HG02763 (cell line): ENCODE data around the gene SH2D2A.

Experiments used
- ATAC-seq: cut with Tn5 transposase; IDR thresholded peaks from one replicate; pipeline ENCODE4 v1.9.1; 2021; ENCODE audit warnings: mild to moderate bottlenecking, moderate library complexity; ENCODE audit not compliant: unreplicated experiment

The SH2D2A gene

DNA sequence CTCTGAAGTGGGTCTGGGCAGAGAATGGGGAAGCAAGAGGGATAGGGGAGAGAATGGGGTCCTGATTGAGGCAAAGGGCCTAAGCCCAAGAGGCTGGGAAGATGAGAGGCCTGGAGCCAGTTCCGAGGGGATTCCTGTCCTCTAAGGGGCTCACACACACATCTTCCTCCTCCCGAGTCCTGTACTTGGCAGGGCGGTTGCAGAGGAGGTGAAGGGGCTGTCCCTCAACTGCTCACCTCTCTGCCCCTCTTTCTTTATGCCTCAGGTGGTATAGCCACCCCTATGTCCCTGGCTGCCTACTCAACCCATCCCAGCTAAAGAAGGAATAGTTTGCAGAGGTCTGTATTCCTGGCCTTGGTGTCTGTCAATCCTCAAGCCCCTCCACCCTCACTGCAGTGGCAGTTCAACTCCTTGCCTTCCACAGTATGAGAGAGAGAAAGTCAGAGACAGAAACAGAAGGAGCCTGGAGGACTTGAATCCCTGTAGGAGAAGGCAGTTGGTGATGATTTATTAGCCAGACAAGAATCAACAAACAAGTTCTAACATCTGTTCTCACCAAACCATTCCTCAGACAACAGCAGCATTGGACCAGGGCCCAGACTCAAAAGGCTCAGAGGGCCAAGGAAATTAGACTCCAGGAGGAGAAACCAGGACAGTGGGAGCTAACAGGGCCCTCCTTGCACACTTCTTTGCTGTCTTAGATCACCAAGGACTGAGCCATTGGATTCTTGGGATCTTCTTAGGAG is 10.7 kb downstream of the SH2D2A start:
- no peak for ATAC-seq

- no peak for ATAC-seq
These were observed 11.9 kb downstream of the SH2D2A start for GRCh38 chr1:156804572-156805243.

DNA sequence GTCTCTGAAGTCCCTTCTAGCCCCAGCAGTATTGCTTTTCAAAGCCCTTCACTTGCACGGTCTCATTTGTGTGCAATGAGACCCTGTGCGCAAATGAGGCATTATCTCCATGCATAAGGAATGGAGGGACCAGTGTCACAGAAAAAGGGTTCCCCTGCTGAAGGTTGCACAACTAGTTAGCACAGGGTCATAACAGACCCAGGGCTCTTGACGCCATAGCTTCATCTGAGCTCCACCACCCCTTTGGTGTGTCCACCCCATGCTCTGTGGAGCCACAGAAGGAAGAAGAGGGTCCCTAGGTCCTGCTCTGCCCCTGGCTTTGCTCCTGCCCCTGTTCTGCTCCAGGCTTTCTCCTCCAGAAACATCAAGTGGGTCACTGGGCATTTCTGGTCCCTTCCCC is 12.6 kb downstream of the SH2D2A start:
- ATAC-seq, result no peak

GRCh38 chr1:156803086-156803851 is 13.4 kb downstream of the SH2D2A start:
- ATAC-seq, result no peak

DNA sequence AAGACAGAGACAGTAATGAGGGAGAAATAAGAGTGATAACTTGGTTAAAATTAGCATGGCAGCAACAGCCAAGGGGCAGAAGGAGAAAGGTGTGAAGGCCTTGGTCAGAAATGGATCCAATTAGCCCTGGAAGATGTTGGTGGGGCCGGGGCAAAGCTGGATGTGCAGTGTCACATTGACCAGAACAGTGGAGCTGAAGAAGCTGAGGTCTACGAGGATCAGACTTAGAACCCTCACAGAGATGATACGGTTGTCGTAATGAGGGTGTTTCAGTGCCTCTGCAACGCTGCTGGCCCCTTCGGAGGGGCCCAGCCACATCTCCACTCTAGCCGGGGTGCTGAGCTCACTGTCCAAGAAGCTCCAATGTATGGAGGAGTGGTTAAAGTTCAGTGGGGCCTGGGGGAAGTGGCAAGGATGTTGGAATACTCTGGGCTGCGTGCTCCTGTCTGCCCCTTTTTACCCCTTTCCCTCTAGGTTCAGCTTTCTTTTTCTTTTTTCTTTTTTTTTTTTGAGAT is 14.2 kb downstream of the SH2D2A start:
- no peak for ATAC-seq

DNA sequence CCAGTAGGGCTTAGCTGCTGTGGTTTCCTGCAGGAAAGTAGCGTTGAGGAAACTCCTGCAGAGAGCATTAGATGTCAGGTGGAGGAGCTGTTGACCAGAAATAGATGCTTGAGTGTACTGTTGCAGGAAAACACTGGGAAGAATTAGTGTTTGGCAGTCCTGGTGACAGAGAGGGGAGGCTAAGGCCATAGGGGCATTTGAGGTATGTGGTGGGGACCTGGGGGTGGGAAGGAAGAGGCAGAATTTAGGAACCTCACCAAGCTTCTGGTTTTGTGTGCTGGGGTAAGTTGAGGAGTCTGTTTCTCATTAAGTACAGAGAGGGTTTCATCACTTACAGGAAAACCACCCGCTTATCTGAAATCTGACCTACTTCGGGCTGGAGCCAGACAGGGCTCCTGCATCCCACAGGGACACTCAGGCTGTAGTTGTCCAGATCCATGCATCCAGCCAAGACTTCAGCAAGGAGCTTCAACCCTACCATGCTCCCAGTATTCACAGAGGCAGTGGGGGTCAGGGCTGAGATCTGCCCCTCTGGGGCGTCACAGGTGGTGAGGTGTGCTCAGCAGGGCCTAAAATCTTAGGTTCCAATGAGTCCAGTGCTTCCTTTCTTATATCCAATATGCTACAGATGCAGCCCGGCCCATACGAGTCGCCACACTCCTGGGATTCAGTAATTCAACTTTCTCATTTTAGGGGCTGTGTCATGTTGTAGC is 15.1 kb downstream of the SH2D2A start:
- no peak for ATAC-seq

DNA sequence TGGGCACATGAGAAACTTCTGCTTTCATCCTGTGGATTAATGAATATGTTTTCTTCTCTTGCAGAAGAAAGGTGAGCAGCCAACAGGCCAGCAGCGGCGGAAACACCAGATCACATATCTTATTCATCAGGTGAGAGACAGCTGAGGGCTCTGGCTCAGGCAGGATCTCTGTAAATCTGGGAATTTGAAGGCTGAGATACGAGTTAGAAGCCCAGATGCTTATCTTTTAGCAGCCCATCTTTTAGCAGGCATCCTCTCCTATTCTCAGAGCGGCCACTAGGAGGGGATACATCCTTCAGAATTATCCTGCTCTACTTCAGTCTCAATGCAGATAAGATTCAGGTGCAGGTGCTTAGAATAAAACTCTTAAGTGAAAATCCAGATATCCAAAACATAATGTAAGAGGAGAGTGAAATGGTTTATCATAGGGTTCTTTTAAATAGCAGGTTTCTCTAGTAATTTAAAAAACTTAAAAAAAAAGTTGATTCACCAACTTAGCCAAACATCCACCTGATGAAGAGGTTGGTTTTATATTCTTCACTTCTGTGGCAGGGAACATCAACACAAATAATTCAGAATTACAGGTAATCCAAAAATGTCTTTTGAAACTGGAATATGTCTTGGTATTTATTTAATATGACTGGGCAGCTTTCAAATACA is 19.3 kb downstream of the SH2D2A start:
- ATAC-seq, result no peak

- peak; percentile 41 for ATAC-seq
These were observed 20.1 kb downstream of the SH2D2A start for GRCh38 chr1:156796340-156797097.

DNA sequence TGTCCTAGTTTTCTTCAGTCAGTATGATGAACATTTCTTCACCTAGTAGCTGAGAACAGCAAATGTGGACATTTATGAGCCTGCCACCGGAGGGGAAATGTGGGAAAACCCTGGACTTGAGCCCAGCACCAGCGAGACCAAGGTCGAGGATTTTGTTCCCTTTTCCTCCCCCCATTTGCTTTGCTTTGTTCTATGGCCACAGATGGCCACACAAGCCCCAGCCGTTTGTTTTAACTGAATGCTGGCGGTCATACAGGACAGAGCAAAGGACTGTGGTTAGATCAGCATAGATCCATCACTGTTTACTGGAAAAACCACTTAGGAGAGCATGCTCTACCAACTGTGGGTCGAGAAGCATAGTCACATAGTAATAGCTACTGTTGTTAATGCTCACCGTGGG is 20.9 kb downstream of the SH2D2A start:
- ATAC-seq, result no peak

GRCh38 chr1:156795374-156795733 is 21.3 kb downstream of the SH2D2A start:
- no peak for ATAC-seq

DNA sequence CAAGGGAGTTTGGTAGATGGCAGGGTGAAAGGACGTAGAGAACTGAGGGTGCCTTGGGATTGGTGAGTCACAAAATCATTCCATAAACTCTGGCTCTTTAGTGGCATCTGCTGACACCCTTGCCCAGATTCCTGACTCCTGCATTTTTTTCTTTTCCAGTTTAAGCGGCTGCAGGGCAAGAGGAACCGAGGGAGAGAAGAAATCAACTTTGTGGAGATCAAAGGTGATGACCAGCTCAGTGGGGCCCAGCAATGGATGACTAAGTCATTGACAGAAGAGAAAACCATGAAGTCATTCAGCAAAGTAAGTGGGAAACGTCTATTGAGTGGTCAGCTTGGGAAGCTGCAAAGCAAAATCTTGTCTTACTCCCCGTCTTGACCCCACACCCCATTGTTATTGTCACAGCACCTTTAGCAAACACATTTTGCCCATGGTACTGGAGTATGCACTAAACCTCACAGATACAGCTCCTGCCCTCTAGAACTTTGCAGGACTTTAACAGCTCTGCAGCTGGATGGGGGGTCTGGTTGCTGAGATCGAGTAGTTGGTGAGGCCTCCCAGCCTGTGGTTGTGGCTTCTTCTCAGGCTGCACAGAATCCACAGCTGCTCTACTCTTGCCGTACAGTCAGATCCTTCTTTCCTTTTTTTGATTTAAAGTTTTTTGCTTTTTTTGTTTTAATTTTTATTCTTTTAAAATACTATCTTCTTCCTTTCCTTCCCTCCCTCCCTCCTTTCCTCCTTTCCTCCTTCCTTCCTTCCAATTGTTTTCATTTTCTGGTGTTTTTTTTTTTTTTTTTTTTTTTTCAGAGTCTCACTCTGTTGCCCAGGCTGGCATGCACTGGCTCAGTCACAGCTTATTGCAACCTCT is 21.9 kb downstream of the SH2D2A start:
- no peak for ATAC-seq

DNA sequence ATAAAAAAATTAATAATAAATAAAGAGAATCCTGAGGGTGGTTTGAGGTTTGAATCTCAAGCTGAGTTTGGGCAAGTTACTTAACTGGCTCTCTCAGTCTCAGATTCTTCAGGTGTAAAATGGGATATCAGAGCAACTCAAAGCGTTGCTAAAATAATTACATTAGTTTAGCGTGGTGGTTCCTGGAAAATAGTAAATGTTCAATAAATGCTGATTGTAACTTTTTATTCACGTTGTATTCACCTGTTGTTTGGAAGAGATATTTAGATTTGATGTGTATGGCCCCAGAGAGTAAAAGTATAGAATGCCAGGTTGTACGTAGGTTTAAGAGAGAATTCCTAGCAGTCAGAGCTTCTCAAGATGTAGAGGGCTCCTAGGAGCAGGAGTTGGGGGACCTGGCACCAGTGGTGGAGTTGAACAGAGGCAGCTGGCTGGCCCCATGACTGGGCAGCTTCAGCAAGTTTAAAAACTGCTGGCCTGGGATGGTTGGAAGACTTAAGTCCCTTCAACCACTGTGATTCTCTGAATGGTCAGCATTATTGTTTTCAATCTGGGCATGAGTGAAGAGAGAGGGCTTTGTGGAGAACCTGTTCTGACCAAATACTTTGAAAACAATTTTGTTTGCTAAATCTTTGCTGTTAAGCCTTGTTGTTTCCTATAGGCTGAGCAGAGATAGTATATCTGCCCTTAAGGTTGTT is 26.9 kb downstream of the SH2D2A start:
- ATAC-seq, result no peak

DNA sequence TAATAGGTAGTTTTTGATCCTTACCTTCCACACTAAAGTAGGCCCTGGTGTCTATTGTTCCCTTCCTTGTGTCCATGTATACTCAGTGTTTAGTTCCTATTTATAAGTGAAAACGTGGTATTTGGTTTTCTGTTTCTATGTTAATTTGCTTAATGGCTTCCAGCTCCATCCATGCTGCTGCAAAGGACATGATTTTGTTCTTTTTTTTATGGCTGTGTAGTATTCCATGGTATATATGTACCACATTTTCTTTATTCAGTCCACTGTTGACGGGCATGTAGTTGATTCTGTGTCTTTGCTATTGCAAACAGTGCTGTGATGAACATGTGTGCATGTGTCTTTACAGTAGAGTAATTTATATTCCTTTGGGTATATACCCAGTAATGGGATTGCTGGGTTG is 28.5 kb downstream of the SH2D2A start:
- ATAC-seq, result no peak

GRCh38 chr1:156786640-156787039 is 30.0 kb downstream of the SH2D2A start:
- ATAC-seq, result no peak

- ATAC-seq, result no peak
These were observed 31.2 kb downstream of the SH2D2A start for GRCh38 chr1:156785458-156785857.

DNA sequence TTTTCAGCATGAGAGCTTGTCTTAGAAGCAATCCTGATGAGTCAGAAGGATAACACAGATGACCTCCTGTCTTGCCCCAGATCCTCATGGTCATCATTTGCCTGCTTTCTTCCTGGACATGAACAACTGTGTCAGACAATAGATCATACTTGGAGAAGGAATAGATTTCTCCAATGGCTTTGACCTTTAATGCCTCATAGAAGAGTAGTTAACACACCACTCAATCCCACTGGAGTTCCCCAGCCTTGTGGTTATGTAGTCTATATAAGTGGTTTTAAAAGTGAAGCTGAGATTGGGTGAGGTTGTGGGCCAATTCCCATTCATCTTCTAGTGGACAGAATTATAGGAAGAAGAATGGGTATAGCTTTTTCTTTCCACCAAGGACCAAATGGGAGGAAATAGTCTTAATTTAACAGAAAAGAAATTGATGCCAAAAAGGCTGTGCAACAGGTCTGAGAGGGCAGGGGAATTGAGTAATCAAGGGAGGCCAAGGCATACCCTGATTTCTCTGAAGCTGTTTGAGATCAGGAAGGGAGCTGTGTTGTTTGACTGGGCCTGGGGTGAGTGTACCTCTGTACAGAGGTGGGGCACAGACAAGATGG is 35.0 kb downstream of the SH2D2A start:
- no peak for ATAC-seq

DNA sequence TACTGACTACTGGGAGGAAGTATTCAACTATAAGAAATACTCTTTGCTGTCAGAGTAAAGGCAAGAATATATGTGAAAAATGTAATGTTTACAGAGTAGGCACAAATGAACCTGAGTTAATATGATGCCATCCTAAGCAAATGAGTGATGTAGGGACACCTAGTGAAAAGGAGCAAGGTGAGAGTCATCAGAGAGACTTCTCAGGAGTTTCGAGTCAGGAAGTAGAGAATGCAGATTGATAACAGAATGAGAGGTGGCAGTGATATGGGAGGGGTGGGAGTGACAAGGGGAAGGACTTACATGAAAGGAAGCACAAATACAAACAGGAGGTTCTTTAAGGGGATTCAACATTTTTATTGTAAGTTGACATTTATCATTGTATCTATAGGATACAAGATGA is 39.1 kb downstream of the SH2D2A start:
- ATAC-seq, result no peak

DNA sequence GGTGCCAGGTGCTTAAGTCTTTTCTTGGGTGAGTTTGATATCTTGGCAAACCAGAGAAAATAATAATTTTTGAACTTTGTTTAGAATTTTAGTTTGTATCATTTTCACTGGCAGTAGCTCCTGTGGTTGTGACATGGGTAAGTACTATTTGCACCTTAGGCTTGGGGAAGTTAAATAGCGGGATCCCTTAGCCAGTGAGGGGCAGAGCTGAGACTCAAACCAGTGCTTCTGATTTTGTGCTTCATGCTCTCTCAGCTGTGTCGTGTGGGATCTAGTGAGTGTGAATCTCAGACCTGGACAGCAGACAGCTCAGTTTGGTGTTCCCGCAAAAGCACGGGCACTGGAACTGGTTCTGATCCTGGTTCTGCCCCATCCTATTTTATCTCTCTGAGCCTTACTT is 39.7 kb downstream of the SH2D2A start:
- no peak for ATAC-seq
